Measurements from ENCODE around the gene DHRS3.
"Not testable (repeated sequence)": the region's sequence is repeated elsewhere in the genome, so short reads cannot be mapped to it uniquely, and the experiment has no call there.

DNA sequence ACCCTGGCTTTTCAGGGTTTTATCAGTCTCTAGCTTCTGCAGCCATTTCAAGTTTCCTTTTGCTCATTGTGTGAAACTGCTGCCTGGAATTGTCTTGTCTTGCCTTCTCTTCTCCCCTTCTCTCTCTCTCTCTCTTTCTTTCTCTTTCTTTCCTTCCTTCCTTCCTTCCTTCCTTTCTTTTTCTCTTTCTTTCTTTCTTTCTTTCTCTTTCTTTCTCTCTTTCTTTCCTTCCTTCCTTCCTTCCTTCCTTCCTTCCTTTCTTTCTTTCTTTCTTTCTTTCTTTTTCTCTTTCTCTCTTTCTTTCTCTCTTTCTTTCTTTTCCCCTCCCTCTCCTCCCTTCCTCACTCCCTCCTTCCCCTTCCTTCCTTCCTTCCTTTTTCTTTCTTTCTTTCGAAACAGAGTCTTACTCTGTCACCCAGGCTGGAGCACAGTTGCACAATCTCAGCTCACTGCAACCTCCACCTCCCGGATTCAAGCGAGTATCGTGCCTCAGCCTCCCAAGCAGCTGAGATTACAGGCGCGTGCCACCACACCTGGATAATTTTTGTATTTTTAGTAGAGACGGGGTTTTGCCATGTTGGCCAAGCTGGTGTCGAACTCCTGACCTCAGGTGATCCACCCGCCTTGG, 40.0 kb upstream of the DHRS3 start:
- not testable (repeated sequence) for TF ChIP-seq TEAD4 (IDR thresholded peaks at IDR 0.05; ENCODE audit: borderline replicate concordance, insufficient read depth); TAF1 (IDR thresholded peaks at IDR 0.05; ENCODE audit: borderline replicate concordance, low read depth, low read length); REST (IDR thresholded peaks at IDR 0.05; ENCODE audit: low read depth, low read length); FOSL2 (IDR thresholded peaks at IDR 0.05; ENCODE audit: borderline replicate concordance, low read depth); USF2 (IDR thresholded peaks at IDR 0.05; ENCODE audit: borderline replicate concordance, low read depth, low read length); NFIC (IDR thresholded peaks at IDR 0.05; ENCODE audit: borderline replicate concordance); POLR2AphosphoS5 (IDR thresholded peaks at IDR 0.05; ENCODE audit: low read depth, low read length); GABPA (IDR thresholded peaks at IDR 0.05; ENCODE audit: low read depth)
- TF ChIP-seq, protein P1, sequence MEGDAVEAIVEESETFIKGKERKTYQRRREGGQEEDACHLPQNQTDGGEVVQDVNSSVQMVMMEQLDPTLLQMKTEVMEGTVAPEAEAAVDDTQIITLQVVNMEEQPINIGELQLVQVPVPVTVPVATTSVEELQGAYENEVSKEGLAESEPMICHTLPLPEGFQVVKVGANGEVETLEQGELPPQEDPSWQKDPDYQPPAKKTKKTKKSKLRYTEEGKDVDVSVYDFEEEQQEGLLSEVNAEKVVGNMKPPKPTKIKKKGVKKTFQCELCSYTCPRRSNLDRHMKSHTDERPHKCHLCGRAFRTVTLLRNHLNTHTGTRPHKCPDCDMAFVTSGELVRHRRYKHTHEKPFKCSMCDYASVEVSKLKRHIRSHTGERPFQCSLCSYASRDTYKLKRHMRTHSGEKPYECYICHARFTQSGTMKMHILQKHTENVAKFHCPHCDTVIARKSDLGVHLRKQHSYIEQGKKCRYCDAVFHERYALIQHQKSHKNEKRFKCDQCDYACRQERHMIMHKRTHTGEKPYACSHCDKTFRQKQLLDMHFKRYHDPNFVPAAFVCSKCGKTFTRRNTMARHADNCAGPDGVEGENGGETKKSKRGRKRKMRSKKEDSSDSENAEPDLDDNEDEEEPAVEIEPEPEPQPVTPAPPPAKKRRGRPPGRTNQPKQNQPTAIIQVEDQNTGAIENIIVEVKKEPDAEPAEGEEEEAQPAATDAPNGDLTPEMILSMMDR (IDR thresholded peaks at IDR 0.05), result not testable (repeated sequence)
- TF ChIP-seq, protein P2, sequence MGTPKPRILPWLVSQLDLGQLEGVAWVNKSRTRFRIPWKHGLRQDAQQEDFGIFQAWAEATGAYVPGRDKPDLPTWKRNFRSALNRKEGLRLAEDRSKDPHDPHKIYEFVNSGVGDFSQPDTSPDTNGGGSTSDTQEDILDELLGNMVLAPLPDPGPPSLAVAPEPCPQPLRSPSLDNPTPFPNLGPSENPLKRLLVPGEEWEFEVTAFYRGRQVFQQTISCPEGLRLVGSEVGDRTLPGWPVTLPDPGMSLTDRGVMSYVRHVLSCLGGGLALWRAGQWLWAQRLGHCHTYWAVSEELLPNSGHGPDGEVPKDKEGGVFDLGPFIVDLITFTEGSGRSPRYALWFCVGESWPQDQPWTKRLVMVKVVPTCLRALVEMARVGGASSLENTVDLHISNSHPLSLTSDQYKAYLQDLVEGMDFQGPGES (IDR thresholded peaks at IDR 0.05; ENCODE audit: low read depth, low read length), result not testable (repeated sequence)
- TF ChIP-seq, protein P3, sequence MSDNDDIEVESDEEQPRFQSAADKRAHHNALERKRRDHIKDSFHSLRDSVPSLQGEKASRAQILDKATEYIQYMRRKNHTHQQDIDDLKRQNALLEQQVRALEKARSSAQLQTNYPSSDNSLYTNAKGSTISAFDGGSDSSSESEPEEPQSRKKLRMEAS (IDR thresholded peaks at IDR 0.05; ENCODE audit: low read depth), result not testable (repeated sequence)
